ENCODE measurements around the gene NUP153.
"Not testable (repeated sequence)": the region's sequence is repeated elsewhere in the genome, so short reads cannot be mapped to it uniquely, and the experiment has no call there.

The NUP153 gene

DNA sequence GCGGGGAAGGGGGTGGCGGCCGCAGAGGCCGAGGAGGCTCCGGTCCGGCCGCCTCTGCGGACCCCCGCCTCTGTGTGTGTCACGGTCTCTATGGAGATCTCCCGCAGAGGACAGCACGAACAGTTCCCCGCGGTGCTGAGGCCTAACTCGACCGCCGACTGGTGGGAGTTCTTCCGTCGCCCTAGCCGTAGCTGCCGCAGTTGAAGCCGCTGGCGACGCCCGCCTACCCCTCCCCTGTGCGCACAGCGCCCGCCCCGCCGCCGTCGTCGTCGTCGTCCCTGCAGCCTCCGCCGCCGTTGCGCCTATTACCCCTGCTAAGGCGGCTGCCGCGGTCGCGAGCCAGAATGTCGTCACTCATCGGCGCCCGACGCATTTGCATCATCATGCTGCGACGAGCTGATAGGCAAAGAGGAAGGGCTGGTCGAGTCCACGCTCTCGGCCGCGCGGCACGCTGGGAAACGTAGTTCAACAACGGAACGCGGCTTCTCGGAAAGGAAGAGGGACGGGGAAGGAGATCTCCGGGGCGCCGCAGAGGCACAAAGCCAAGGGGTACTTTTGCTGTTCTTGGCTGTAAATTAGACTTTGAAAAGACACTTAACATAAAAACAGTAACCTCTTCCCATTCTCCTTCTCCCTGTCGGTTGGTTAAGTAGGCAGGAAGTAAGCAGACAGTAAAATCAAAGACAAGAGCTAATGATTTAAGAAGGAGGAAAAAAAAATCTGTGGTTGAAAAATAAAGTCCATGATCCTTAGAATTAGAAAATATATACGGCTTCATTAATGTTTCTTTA is at the start of gene NUP153:
Gene NUP153 (minus strand): TSS at position 346 of the 791 bp plus-strand sequence. CDS start 538 bp downstream, outside the sequence.
- peak; percentile 100 for DNase-seq (ENCODE audit: low spot score)

DNA sequence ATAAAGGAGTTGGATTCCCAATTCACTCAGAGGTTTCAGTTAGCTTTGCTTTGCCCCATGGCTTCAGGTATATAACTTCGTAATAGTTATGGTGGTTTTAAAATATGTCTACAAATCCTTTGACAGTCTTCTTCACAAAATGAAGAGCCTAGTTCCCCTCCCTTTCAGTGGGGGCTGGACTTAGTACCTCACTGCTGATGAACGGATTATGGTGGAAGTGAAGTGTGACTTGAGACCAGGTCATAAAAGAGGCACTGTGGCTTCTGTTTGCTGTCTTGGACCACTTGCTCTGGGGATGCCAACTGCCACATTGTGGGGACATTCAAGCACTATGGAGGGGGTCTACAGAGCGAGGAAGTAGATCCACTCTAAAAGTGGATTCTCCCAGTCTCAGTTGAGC is 47.5 kb upstream of the NUP153 start:
- no peak for DNase-seq (ENCODE audit: low spot score)

DNA sequence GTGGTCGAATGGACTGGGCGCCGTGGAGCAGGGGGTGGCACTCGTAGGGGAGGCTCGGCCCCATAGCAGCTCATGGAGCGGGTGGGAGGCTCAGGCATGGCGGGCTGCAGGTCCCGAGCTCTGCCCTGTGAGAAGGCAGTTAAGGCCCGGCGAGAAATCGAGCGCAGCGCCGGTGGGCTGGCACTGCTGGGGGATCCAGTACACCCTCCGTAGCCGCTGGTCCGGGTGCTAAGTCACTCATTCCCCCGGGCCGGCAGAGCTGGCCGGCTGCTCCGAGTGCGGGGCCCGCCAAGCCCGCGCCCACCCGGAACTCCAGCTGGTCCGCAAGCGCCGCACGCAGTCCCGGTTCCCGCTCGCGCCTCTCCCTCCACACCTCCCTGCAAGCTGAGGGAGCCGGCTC is 38.6 kb upstream of the NUP153 start:
- DNase-seq (ENCODE audit: low spot score): not testable (repeated sequence)

- not testable (repeated sequence) for DNase-seq (ENCODE audit: low spot score)
Observed at GRCh38 chr6:17744757-17745308, 38.1 kb upstream of the NUP153 start.

- no peak for DNase-seq (ENCODE audit: low spot score)
Observed at GRCh38 chr6:17744019-17744756, 37.5 kb upstream of the NUP153 start.

DNA sequence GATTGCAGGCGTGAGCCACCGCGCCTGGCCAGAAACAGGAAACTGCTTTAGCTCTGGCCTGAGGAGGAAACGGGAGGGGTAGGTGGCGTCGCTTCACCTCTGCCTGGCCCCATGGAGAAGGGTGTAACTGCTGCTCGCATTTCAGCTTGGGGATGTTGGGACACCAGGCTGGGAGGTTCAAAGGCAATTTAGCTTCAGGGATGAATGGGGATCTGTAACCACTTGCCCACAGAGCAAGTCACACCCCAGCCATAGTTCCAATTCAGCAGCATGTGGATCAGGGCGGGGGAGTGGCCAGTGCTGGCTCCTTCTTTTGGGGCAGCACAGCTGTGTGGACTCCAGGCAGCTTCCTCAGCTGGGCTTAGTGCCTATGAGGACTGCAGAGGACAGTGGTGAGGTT is 34.8 kb upstream of the NUP153 start:
- no peak for DNase-seq (ENCODE audit: low spot score)

DNA sequence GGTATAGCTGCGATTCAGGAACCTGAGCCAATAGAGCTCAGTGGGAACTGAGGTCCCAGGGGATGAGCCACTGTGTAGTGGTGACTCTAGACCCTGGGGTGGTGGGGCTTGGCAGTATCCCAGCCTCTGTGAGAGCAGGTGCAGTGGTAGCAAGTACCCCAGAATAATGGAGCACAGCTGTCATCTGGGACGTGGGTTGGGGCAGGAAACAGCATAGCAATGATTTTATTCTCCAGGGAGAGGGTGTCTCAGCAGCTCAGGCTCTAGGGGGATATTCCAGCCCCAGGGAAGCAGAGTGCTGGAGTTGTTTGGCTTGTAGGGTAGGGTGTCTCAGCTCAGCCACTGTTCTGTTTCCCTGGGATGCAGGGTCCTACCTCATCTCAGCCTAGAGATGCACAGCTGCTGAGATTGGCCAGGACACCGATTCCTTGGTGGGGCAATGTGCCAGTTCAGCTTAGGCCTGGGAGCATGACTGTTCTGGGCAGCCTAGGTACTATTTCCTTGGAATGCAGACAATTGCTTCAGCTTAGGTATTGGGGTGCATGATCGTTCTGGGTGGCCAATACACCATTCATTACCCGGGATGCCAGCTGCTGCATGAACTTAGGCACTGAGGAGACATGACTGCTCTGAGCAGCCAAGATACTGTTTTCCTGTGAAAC is 34.0 kb upstream of the NUP153 start:
- no peak for DNase-seq (ENCODE audit: low spot score)

DNA sequence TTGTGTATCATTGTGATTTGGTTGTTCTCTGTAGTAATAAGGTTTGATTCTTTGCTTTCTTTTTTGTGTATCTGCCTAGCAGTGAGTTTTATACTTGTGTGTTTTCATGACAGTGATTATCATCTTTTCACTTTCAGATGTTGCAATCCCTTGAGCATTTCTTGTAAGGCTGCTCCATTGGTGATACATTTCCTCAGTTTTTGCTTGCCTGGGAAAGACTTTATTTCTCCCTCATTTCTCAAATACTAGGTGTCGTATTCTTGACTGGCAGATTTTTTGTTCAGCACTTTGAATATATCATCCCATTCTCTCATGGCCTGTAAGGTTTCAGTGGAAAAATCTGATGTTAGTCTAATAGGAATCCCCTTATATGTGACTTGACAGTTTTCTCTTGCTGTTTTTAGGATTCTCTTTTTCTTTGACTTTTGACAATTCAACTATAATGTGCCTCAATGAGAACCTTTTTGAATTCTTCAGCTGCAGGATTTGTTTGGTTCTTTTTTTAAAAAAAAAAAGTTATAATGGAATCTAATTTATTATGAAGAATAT is 31.1 kb upstream of the NUP153 start:
- no peak for DNase-seq (ENCODE audit: low spot score)

DNA sequence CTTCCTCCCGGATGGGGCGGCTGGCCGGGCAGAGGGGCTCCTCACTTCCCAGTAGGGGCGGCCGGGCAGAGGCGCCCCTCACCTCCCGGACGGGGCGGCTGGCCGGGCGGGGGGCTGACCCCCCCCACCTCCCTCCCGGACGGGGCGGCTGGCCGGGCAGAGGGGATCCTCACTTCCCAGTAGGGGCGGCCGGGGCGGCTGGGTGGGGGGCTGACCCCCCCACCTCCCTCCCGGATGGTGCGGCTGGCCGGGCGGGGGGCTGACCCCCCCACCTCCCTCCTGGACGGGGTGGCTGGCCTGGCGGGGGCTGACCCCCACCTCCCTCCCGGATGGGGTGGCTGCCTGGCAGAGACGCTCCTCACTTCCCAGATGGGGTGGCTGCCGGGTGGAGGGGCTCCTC is 28.6 kb upstream of the NUP153 start:
- DNase-seq (ENCODE audit: low spot score): not testable (repeated sequence)

DNA sequence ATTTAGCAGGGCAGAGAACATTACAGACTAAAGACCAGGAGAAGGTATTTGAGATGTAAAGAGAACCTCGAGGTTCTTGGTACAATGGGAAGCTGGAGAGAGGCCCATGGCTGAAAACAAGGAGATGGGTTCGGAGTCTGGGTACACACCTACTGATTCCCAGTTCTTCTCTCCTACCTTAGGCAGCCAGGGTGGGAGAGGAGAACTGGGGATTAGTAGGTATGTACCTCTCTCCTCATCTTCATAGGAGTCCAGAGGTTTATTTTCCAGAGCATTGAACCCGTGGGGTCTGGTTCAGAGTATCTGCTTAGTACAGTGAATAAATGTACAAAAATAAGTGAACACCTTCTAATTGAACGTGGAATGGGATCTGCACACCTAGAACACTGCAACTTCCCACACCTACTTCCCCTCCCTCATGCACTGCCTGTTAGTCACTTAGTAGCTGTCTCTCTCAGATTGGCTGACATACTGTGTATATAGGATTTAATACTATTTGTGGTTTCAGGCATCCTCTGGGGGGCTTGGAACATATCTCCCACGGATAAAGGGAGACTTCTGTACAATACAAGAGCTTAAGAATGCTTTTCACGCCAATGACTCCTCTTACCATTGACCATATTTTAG is 23.5 kb upstream of the NUP153 start:
- DNase-seq (ENCODE audit: low spot score): no peak

DNA sequence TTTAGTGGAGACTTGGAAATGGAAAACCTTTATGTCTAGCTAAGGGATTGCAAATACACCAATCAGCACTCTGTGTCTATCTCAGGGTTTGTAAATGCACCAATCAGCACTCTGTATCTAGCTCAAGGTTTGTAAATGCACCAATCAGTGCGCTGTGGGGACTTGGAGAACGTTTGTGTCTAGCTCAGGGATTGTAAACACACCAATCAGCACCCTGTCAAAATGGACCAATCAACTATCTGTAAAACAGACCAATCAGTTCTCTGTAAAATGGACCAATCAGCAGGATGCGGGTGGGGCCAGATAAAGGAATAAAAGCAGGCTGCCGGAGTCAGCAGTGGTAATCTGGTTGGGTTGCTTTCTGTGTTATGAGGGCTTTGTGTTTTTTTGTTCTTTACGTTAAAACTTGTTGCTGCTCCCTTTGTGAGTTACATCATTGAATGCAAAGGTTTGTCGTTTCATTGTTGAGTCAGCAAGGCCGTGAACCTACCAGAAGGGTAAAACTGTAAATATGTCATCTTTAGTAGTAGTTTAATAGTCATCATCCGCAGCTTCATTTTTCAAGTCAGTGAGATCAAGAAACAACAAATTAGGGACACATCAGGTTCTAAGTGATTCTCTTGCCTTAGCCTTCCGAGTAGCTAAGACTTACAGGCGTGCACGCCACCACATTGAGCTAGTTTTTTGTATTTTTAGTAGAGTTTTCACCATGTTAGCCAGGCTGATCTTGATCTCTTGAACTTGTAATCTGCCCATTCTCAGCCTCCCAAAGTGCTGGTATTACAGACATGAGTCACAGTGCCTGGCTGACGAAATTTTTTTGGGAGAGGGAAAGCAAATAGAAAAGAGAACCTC is 22.7 kb upstream of the NUP153 start:
- DNase-seq (ENCODE audit: low spot score): no peak

DNA sequence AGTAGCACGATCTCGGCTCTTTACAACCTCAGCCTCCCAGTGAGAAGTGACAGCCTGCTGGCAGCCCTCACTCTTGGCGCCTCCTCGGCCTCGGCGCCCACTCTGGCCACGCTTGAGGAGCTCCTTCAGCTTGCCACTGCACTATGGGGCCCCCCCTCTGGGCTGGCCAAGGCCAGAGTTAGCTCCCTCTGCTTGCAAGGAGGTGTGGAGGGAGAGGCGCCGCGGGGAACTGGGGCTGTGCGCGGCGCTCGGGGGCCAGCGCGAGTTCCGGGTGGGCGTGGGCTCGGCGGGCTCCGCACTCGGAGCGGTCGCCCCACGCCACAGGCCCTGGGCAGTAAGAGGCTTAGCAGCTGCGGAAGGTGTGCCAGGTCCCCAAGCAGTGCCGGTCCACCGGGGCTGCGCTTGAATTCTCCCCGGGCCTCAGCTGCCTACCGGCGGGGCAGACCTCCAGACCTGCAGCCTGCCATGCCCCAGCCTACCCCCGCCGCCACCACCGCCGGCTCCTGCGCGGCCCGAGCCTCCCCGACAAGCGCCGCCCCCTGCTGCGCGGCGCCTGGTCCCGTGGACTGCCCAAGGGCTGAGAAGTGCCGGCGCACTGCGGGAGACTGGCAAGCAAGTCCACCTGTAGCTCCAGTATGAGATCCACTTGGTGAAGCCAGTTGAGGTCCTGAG is 22.0 kb upstream of the NUP153 start:
- DNase-seq (ENCODE audit: low spot score): no peak

DNA sequence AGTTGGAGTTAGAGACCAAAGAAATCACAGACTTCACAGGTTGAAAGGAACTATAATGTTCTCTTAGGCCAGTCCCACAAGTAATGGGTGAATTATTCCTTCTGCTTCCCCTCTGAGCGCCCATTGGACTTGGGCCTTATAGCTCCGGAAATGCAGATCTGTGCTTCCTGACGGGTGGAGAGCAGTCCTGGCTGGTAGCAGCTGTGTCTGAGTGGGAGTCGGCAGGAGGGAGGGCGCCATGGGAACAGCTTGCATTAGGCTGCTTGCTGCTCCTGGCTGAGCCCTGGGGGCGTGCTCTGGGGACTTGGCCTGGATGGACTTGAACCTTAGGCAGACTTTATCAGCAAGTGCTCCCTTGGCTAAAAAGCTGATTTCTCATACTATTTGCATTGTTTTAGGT is 18.4 kb upstream of the NUP153 start:
- no peak for DNase-seq (ENCODE audit: low spot score)

GRCh38 chr6:17724341-17724740 is 17.6 kb upstream of the NUP153 start:
- no peak for DNase-seq (ENCODE audit: low spot score)

GRCh38 chr6:17721671-17722070 is 14.9 kb upstream of the NUP153 start:
- no peak for DNase-seq (ENCODE audit: low spot score)

GRCh38 chr6:17719323-17720041 is 12.8 kb upstream of the NUP153 start:
- no peak for DNase-seq (ENCODE audit: low spot score)

DNA sequence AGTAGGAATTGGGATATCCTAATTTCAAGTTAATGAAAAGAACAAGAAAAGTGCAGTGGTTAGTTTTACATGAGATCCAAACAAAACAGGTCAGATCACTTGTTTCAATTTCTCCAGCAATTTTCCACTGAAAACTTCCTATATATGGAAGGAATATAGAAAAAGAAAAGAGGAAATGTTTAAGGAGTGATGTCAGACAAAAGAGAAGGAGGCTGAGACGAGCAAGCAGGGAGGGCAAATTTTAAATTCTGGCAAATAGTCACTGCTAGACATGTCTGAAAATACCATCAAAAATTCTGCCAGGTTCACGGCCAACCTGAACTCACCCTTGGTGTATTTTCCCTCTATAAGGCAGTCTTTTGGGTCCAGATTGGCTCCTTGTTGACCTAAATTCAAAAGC is 9.5 kb upstream of the NUP153 start:
- DNase-seq (ENCODE audit: low spot score): no peak

DNA sequence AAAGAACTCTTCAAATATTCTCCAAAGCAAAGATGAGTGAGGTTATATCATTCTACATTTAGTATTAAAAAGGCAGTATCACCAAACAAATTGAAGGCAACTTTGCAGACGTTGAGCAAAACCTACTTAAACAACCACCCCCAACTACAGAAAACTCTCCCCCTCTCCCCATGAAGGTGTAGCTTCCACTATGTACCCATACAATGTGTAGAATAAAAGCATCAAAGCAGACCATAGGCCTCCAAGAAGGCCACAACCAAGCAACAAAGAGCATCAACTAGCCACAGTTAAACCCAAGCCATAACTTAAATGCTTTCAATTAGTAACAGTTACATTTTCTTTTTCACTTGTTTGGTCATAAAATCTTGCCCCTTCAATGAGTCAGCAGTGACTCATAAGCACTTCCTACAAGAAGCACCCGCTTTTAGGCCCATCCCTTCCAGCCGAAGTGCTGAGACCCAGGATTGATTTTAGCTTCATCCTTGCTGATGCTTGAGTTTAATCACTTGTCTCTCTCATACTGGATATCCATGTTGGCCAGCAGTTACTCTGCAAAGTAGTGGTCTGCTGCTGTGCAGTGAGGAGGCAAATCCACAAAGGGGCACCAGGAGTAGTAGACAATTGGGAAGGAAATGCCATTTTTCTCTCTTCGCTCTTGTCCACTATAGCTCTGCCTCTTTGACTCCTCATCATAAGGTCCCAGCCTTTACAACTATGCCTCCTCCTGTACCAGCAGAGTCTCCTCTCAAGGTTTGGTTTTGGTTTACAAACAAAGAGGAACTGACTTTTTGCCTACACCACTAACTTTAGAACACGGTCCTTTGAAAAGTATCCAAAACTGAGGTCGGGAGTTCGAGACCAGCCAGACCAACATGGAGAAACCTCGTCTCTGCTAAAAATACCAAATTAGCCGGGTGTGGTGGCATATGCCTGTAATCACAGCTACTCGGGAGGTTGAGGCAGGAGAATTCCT is 8.4 kb upstream of the NUP153 start:
- DNase-seq (ENCODE audit: low spot score): no peak

All from ecto neural progenitor cell (in vitro differentiated cells).